HepG2 (cell line): Measurements from ENCODE around the gene THBS2. TPM values are rescaled to one million over a fixed set of nuclear protein-coding genes. Genes with fewer than 3 reads are reported as not detected.
A peak's percentile ranks its signal among the peaks of the same experiment; 100 is the strongest.

Experiments
- ATAC-seq: fragments of 200-7000 bp; cut with Tn5 transposase; 3 replicates; pipeline ENCODE4 v1.9.1; 2020; ENCODE audit warnings: mild to moderate bottlenecking, moderate library complexity
- BruUV-seq: library from RNA; stranded (reverse); fragments of 400-500 nt; replicated peaks from 2 replicates; lab custom pipeline; 2021; lab: Mats Ljungman, UMichigan
- CTCF ChIA-PET: fragments of 300-600 bp; formaldehyde crosslinking; extraction: SDS; loops from one replicate; lab custom pipeline; 2021; ENCODE audit warnings: low total read pairs, inconsistent platforms, low intra/inter-chr PET ratio; lab: Yijun Ruan, JAX
- POLR2A ChIA-PET: fragments of 350-600 bp; sonication (Branson Sonifier 250); formaldehyde crosslinking; loops from one replicate; lab custom pipeline; 2020; ENCODE audit warnings: antibody characterized with exemption, inconsistent platforms; lab: Yijun Ruan, JAX
- DNase-seq: peaks from one replicate; pipeline ENCODE4 v3.0.0-alpha.2; 2015; ENCODE audit warnings: low spot score
- FAIRE-seq: peaks from 3 replicates; lab custom pipeline; 2011; peaks lifted over from hg19 to GRCh38; lab: Jason Lieb, UNC
- H2AFZ ChIP-seq: one replicate; pipeline ENCODE4 v1.6.1; 2011; ENCODE audit warnings: low read length, inconsistent platforms
- H3K27ac ChIP-seq: fragments of 300-600 bp; 3 replicates; pipeline ENCODE4 v1.8.0; 2011; ENCODE audit warnings: mixed run types, mild to moderate bottlenecking, mixed read lengths, low read length, inconsistent platforms; ENCODE audit not compliant: insufficient read depth; ENCODE audit errors: extremely low read length
- H3K27me3 ChIP-seq, 2 experiments: fragments of 200-600 bp in 1 of 2; 2 replicates in 1 of 2; 3 replicates in 1 of 2; pipeline versions ENCODE4 v1.6.0 to v1.8.0; 2011; ENCODE audit warnings: low read length in 2 of 2, mild to moderate bottlenecking in 2 of 2, moderate library complexity in 2 of 2, inconsistent platforms in 1 of 2; ENCODE audit not compliant: insufficient read depth in 2 of 2, control insufficient read depth in 1 of 2
- H3K36me3 ChIP-seq, 2 experiments: fragments of 200-600 bp in 1 of 2; replicated peaks in 1 of 2; 2 replicates in 1 of 2; 3 replicates in 1 of 2; pipeline versions ENCODE4 v1.5.1 to v1.8.0; 2011; ENCODE audit warnings: low read length in 2 of 2, inconsistent platforms in 1 of 2; ENCODE audit not compliant: insufficient read depth in 2 of 2, control insufficient read depth in 1 of 2
- H3K4me1 ChIP-seq: 2 replicates; pipeline ENCODE4 v1.5.1; 2012; ENCODE audit warnings: low read length, inconsistent platforms; ENCODE audit not compliant: insufficient read depth
- H3K4me2 ChIP-seq: 2 replicates; pipeline ENCODE4 v1.6.0; 2011; ENCODE audit warnings: low read depth, low read length, inconsistent platforms
- H3K4me3 ChIP-seq, 3 experiments: fragments of 200-600 bp in 1 of 3; sonication (generic), shearing (Covaris generic) in 1 of 3; replicated peaks in 1 of 3; 2 replicates each; pipeline ENCODE4 v1.5.1; 2011 to 2016; ENCODE audit warnings: low read length in 3 of 3, inconsistent platforms in 2 of 3, low read depth in 2 of 3, mild to moderate bottlenecking in 2 of 3, control low read depth in 1 of 3, mixed read lengths in 1 of 3; ENCODE audit not compliant: insufficient read depth in 1 of 3
- H3K79me2 ChIP-seq: one replicate; pipeline ENCODE4 v1.6.1; 2011; ENCODE audit warnings: low read length, inconsistent platforms; ENCODE audit not compliant: insufficient read depth
- H3K9ac ChIP-seq: 2 replicates; pipeline ENCODE4 v1.6.0; 2011; ENCODE audit warnings: mild to moderate bottlenecking, low read depth, low read length, inconsistent platforms; ENCODE audit not compliant: insufficient read depth
- H3K9me3 ChIP-seq: 2 replicates; pipeline ENCODE4 v1.5.1; 2012; ENCODE audit warnings: mild to moderate bottlenecking, low read length
- H4K20me1 ChIP-seq: 2 replicates; pipeline ENCODE4 v1.6.0; 2011; ENCODE audit warnings: inconsistent platforms, mild to moderate bottlenecking, low read length, moderate library complexity; ENCODE audit not compliant: insufficient read depth
- ADNP ChIP-seq: sonication (generic); formaldehyde crosslinking; IDR thresholded peaks from 2 replicates; pipeline ENCODE4 v1.4.0; 2020; ENCODE audit warnings: missing genetic modification reagents
- ATF7 ChIP-seq, 2 experiments: fragments of 450-650 bp in 1 of 2; sonication (generic) in 1 of 2; formaldehyde crosslinking in 1 of 2; IDR thresholded peaks; 2 replicates each; pipeline versions ENCODE4 v1.4.0 to v1.6.1; 2016 to 2020; ENCODE audit warnings: antibody characterized with exemption in 1 of 2, mild to moderate bottlenecking in 1 of 2, missing genetic modification reagents in 1 of 2
- CREB1 ChIP-seq, 2 experiments: fragments of 450-650 bp in 1 of 2; IDR thresholded peaks; 2 replicates each; pipeline ENCODE4 v1.6.1; 2016 to 2017; ENCODE audit warnings: control low read depth in 1 of 2, mild to moderate bottlenecking in 1 of 2, missing compliant biosample characterization in 1 of 2, missing genetic modification characterization in 1 of 2
- DZIP1 ChIP-seq: sonication (generic); formaldehyde crosslinking; IDR thresholded peaks from 2 replicates; pipeline ENCODE4 v1.5.0; 2020; ENCODE audit warnings: mild to moderate bottlenecking, missing genetic modification reagents
- FOXK2 ChIP-seq: fragments of 450-650 bp; IDR thresholded peaks from 2 replicates; pipeline ENCODE4 v1.6.1; 2016
- KAT8 ChIP-seq: IDR thresholded peaks from 2 replicates; pipeline ENCODE4 v1.6.1; 2016; ENCODE audit warnings: missing genetic modification reagents, missing compliant biosample characterization
- NFIC ChIP-seq: IDR thresholded peaks from 2 replicates; pipeline ENCODE4 v1.6.1; 2012; ENCODE audit warnings: mild to moderate bottlenecking, low read length, inconsistent platforms
- NFYC ChIP-seq: IDR thresholded peaks from 2 replicates; pipeline ENCODE4 v1.6.1; 2016; ENCODE audit warnings: missing genetic modification reagents, missing compliant biosample characterization
- NR2C2 ChIP-seq: sonication (generic); formaldehyde crosslinking; IDR thresholded peaks from 2 replicates; pipeline ENCODE4 v1.4.0; 2020; ENCODE audit warnings: missing genetic modification reagents, mild to moderate bottlenecking, moderate library complexity, borderline replicate concordance
- NR3C1 ChIP-seq: sonication (generic); formaldehyde crosslinking; IDR thresholded peaks from 2 replicates; pipeline ENCODE4 v1.4.0; 2020; ENCODE audit warnings: missing genetic modification reagents
- SALL2 ChIP-seq: sonication (generic); formaldehyde crosslinking; IDR thresholded peaks from 2 replicates; pipeline ENCODE4 v1.8.1; 2023; ENCODE audit warnings: mild to moderate bottlenecking, missing genetic modification reagents, inconsistent platforms
- SAP130 ChIP-seq: IDR thresholded peaks from 2 replicates; pipeline ENCODE4 v1.6.1; 2016; ENCODE audit warnings: low read depth
- STAG1 ChIP-seq: sonication (generic); formaldehyde crosslinking; IDR thresholded peaks from 2 replicates; pipeline ENCODE4 v1.4.0; 2020; ENCODE audit warnings: missing genetic modification reagents
- TAF1 ChIP-seq: sonication (generic); formaldehyde crosslinking; IDR thresholded peaks from 2 replicates; pipeline ENCODE4 v1.4.0; 2020; ENCODE audit warnings: missing genetic modification reagents
- ZBTB38 ChIP-seq: sonication (generic); formaldehyde crosslinking; IDR thresholded peaks from 2 replicates; pipeline ENCODE4 v1.5.1; 2020; ENCODE audit warnings: mild to moderate bottlenecking, missing genetic modification reagents
- ZBTB46 ChIP-seq: sonication (generic); formaldehyde crosslinking; IDR thresholded peaks from 2 replicates; pipeline ENCODE4 v1.4.0; 2020; ENCODE audit warnings: mild to moderate bottlenecking, missing genetic modification reagents, borderline replicate concordance
- ZNF292 ChIP-seq: sonication (generic); formaldehyde crosslinking; IDR thresholded peaks from 2 replicates; pipeline ENCODE4 v1.8.1; 2022; ENCODE audit warnings: mild to moderate bottlenecking, low read depth, missing genetic modification reagents, borderline replicate concordance
- ZNF878 ChIP-seq: sonication (generic); formaldehyde crosslinking; IDR thresholded peaks from 2 replicates; pipeline ENCODE4 v1.8.1; 2023; ENCODE audit warnings: mild to moderate bottlenecking, missing genetic modification reagents, moderate library complexity
- ZSCAN22 ChIP-seq: sonication (generic); formaldehyde crosslinking; IDR thresholded peaks from 2 replicates; pipeline ENCODE4 v1.4.0; 2020; ENCODE audit warnings: mild to moderate bottlenecking, missing genetic modification reagents
- WGBS: methylation state at CpG from one replicate; pipeline ENCODE4 v1.1.6; 2017; ENCODE audit warnings: low lambda C conversion rate; 5-methylcytosine and 5-hydroxymethylcytosine counted together
- in situ Hi-C: cut with HindIII; loops from 2 replicates; pipeline ENCODE4 v1.10.0; 2017; ENCODE audit warnings: low pct_unique_long_range_greater_than_20kb; ENCODE audit not compliant: extremely low pct_ligation_motif_present
- intact Hi-C: fragments of 100-400 bp; cut with micrococcal nuclease; formaldehyde crosslinking; loops from one replicate; pipeline ENCODE4 v1.10.0; 2022; ENCODE audit not compliant: unreplicated experiment
- polyA plus RNA-seq, 8 experiments: library from polyadenylated mRNA; depleted of rRNA in 3 of 8; stranded (reverse) in 7 of 8; unstranded in 1 of 8; fragments of >200 nt; fragmentation: Illumina TruSeq in 4 of 8; extraction: Trizol in 4 of 8; gene quantifications; 2 replicates each; pipeline versions ENCODE4 v1.2.1 to v1.2.3, GENCODE V29; 2011 to 2016; ENCODE audit warnings: low read depth in 4 of 8, missing spikeins in 1 of 8, mixed read lengths in 1 of 8; ENCODE audit not compliant: insufficient read depth in 1 of 8
- total RNA-seq, 5 experiments: library from RNA; depleted of rRNA; stranded (reverse); fragments of >200 nt; fragmentation: Illumina TruSeq; extraction: Trizol; gene quantifications; 2 replicates each; pipeline ENCODE4 v1.2.3, GENCODE V29; 2016; ENCODE audit warnings: low read depth in 1 of 5

Gene THBS2
- total and polyA plus RNA-seq, 2 of the 13 experiments (the other 11 are each of a cell fraction or from before 2014, with no cell fraction given), result 0.12 to 0.15 TPM

- TF ChIP-seq KAT8 (no peak), DZIP1 (CRISPR knock-in tag) (no peak)
Measured at GRCh38 chr6:169238766-169239165, 14.9 kb downstream of the THBS2 start (continued).

- no peak overlapping the region for H3K27ac ChIP-seq
Measured at GRCh38 chr6:169237496-169238134, 16.0 kb downstream of the THBS2 start.

More at GRCh38 chr6:169237496-169238134, 16.0 kb downstream of the THBS2 start:
- intact Hi-C loops, result no loop called here
- H3K4me2 ChIP-seq, result no peak overlapping the region
- H4K20me1 ChIP-seq, result no peaks in the 10 kb centered on the region
- H3K4me3 ChIP-seq, result no peak overlapping the region; a peak in 1 of 6 replicates
- no peak overlapping the region for H2AFZ ChIP-seq
- POLR2A ChIA-PET, result no interaction called here
- no peak for TF ChIP-seq ZBTB38 (CRISPR knock-in tag)
- no peak for TF ChIP-seq ZSCAN22
- TF ChIP-seq STAG1 (CRISPR knock-in tag), result no peak
- TF ChIP-seq NR2C2 (CRISPR knock-in tag), result no peak
- TF ChIP-seq ZNF292 (CRISPR knock-in tag), result no peak
- no peak for TF ChIP-seq TAF1 (CRISPR knock-in tag)
- TF ChIP-seq NFYC (CRISPR knock-in tag), result no peak
- no peak for TF ChIP-seq ADNP
- no peak for TF ChIP-seq ZNF878 (CRISPR knock-in tag)
- TF ChIP-seq FOXK2, result no peak
- TF ChIP-seq NR3C1 (CRISPR knock-in tag), result no peak
- TF ChIP-seq NFIC, result no peak
- TF ChIP-seq ZBTB46 (CRISPR knock-in tag), result no peak
- TF ChIP-seq SAP130 (CRISPR knock-in tag), result no peak
- TF ChIP-seq CREB1 (IDR thresholded peaks at IDR 0.05), result peak; percentile 99
- TF ChIP-seq CREB1 (CRISPR knock-in tag; IDR thresholded peaks at IDR 0.05), result no peak
- TF ChIP-seq ATF7 (IDR thresholded peaks at IDR 0.05), result peak; percentile 86
- no peak for TF ChIP-seq ATF7 (CRISPR knock-in tag; IDR thresholded peaks at IDR 0.05)
- TF ChIP-seq SALL2, result no peak
- peaks cover 10% of the 10 kb centered on the region for H3K9me3 ChIP-seq
- no peaks in the 10 kb centered on the region for H3K36me3 ChIP-seq
- in situ Hi-C loops, result no loop called here
- ATAC-seq (no peak), DNase-seq (no peak), FAIRE-seq (no peak)
- peaks cover 6 to 47% of the 10 kb centered on the region in 2 experiments; a peak in 4 of 5 replicates for H3K27me3 ChIP-seq
- CTCF ChIA-PET, result no interaction called here
- H3K79me2 ChIP-seq, result no peaks in the 10 kb centered on the region
- H3K4me1 ChIP-seq, result no peaks in the 10 kb centered on the region
- no peak overlapping the region for H3K9ac ChIP-seq
- BruUV-seq, result no TSS peak
- WGBS, result 6% methylated on average over 14 of the region's 25 CpGs
